ENCODE measurements around the gene AKNAD1.
"Not testable (repeated sequence)": the region's sequence is repeated elsewhere in the genome, so short reads cannot be mapped to it uniquely, and the experiment has no call there.

The AKNAD1 gene

DNA sequence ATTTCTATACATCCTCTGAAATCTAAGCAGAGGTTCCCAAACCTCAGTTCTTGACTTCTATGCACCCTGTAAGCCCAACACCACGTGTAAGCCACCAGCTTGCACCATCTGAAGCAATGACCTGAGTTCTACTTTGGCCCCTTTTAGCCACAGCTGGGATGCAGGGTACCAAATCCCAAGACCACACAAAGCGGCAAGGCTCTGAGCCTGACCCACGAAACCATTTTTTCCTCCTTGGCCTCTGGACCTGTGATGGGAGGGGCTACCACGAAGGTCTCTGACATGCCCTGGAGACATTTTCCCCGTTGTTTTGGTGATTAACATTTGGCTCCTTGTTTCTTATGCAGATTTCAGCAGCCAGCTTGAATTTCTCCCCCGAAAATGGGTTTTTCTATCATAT lies 71.6 kb downstream of the AKNAD1 start:
- DNase-seq (ENCODE audit: low read depth, low spot score): no peak

DNA sequence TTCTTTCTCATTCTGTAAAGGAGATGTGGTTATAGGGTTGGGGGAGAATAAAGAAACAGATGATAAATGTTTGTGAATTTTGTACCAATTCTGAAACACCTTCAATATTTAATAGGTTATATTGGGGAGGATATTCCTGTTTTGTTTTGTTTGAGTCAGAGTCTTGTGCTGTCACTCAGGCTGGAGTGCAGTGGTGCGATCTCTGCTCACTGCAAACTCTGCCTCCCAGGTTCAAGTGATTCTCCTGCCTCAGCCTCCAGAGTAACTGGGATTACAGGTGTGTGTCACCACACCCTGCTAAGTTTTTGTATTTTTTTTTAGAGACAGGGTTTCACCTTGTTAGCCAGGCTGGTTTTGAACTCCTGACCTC lies 75.3 kb downstream of the AKNAD1 start:
- DNase-seq (ENCODE audit: low read depth, low spot score): not testable (repeated sequence)

DNA sequence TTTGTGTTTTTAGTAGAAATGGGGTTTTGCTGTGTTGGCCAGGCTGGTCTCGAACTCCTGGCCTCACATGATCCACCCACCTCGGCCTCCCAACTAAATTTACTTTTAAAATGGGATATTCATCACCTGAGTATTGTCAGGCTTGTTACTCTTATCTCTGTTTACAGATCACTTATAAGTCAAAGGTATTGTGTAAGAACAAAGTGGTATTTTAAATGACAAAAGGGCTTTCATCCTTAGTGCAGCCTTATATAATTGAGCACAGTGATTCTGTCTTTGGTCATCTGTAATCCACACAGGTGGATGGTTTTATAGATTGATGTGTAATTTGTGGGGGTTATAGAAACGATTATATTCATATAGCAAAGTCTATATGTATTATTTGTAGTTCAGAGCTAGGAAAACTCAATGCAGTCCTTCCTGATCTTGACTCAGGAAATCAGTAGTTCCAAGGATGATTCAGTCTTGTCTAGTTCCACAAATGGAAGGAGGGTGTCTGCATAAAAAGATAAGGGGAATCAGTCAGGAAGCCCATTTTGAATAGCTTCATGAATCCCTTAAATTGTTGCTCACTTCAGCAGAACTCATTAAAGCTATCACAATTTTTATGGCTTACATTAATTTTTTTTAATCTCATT lies 75.8 kb downstream of the AKNAD1 start:
- DNase-seq (ENCODE audit: low read depth, low spot score): no peak

DNA sequence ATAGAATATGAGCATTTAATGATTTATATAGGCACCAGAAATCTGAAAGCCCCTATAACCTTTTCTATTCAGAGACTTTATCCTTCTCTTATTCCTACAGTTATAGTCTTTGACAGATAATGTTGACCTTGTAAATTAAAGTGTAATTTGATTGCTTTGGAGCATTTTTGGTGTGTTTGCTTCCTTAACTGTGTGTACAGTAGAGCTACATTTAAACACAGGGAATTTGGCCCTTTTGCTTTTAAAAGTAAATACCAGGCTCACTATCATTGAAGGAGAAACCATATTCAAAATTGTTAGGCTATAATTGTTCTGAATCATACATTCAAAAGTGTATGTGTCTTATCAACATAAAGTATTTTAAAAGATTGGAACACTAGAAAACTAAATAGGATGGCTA lies 77.4 kb downstream of the AKNAD1 start:
- no peak for DNase-seq (ENCODE audit: low read depth, low spot score)

DNA sequence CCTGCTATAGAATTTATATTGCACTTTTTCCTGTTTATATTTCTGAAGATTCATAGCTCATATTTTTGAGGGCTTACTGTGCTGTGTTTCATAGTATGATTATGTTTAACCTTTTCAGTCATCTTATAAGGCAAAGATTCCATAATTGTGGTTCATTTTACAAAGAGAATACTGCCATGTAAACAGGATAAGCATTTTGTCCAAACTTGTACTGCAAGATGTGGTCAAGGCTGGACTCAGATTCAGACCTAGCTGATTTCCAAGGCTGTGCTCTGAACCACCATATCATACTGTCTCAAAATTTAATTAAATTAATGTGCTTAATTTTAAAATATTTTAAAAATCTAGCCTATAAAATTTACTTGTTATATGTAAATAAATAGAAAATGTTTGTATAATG lies 79.1 kb downstream of the AKNAD1 start:
- DNase-seq (ENCODE audit: low read depth, low spot score): no peak

DNA sequence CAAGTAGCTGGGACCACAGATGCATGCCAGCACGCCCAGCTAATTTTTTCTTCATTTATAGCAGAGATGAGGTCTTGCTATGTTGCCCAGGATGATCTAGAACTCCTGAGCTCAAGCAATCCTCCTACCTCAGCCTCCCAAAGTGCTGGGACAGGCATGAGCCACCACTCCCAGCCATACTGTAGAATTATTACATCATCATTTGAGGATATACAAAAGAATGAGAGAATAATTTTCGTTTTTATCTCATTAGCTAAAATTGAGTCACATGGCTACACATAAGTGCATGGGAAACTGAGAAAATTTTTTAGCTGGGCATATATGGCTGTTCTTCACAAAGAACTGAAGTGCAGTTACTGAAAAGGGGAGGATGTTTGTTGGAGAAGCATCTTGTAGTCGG lies 89.2 kb downstream of the AKNAD1 start:
- DNase-seq (ENCODE audit: low read depth, low spot score): no peak

DNA sequence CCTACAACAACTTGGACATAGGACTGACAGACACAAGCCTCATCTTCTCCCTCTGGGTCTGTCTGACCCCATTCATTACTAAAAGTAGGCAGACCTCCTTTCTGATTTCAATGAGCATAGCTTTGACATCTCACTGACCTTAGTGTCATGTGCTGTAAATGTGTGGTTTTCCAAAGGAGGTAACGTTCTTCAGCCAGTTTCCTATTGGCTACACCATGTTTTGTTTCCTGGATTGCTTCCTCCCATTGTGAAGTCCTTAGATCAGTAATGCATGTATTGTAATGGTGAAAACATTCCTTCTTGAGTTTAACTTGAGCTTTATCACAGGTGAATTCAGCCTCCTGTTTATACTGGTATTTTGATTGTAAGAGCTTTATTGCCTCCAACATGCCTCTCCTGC lies 89.8 kb downstream of the AKNAD1 start:
- no peak for DNase-seq (ENCODE audit: low read depth, low spot score)

All from activated naive CD8-positive, alpha-beta T cell treated with anti-CD3 and anti-CD28 coated beads, Interleukin-2, amount 50 U/mL, for 16 hours (primary cell).